DND-41 (cell line): ENCODE data around the gene KRT82.

Experiments
- ATAC-seq: fragments of 200-7000 bp; cut with Tn5 transposase; 3 replicates; pipeline ENCODE4 v1.9.1; 2021; ENCODE audit warnings: low read depth; ENCODE audit not compliant: insufficient read depth
- DNase-seq: peaks from one replicate; pipeline ENCODE4 v3.0.0-alpha.2; 2020
- H2AFZ ChIP-seq: 2 replicates; pipeline ENCODE4 v1.6.0; 2012; ENCODE audit warnings: low read depth, low read length
- H3K27ac ChIP-seq: 2 replicates; pipeline ENCODE4 v1.5.1; 2012; ENCODE audit warnings: low read length, inconsistent platforms
- H3K27me3 ChIP-seq: fragments of 200-600 bp; sonication (generic); 2 replicates; pipeline ENCODE4 v1.6.0; 2012; ENCODE audit warnings: low read length, mild to moderate bottlenecking, inconsistent platforms; ENCODE audit not compliant: insufficient read depth, poor library complexity
- H3K36me3 ChIP-seq: 2 replicates; pipeline ENCODE4 v1.5.1; 2012; ENCODE audit warnings: low read length, inconsistent platforms; ENCODE audit not compliant: insufficient read depth
- H3K4me1 ChIP-seq: 2 replicates; pipeline ENCODE4 v1.5.1; 2012; ENCODE audit warnings: mild to moderate bottlenecking, low read length; ENCODE audit not compliant: insufficient read depth
- H3K4me2 ChIP-seq: 2 replicates; pipeline ENCODE4 v1.6.0; 2012; ENCODE audit warnings: mild to moderate bottlenecking, moderate library complexity, low read length, inconsistent platforms; ENCODE audit not compliant: insufficient read depth
- H3K4me3 ChIP-seq, 2 experiments: fragments of 200-600 bp in 1 of 2; shearing (Covaris generic) in 1 of 2; 2 replicates each; pipeline ENCODE4 v1.5.1; 2012 to 2016; ENCODE audit warnings: inconsistent platforms in 2 of 2, low read length in 2 of 2, mild to moderate bottlenecking in 2 of 2, low read depth in 1 of 2, moderate library complexity in 1 of 2
- H3K79me2 ChIP-seq: 2 replicates; pipeline ENCODE4 v1.6.0; 2012; ENCODE audit warnings: low read length, inconsistent platforms; ENCODE audit not compliant: insufficient read depth
- H3K9ac ChIP-seq: 2 replicates; pipeline ENCODE4 v1.6.0; 2012; ENCODE audit warnings: low read depth, mild to moderate bottlenecking, inconsistent platforms, low read length, moderate library complexity
- H3K9me3 ChIP-seq: 2 replicates; pipeline ENCODE4 v1.5.1; 2012; ENCODE audit warnings: low read length, moderate library complexity, mild to moderate bottlenecking, inconsistent platforms; ENCODE audit not compliant: insufficient read depth, severe bottlenecking
- H4K20me1 ChIP-seq: 2 replicates; pipeline ENCODE4 v1.6.0; 2012; ENCODE audit warnings: low read length; ENCODE audit not compliant: insufficient read depth
- EZH2 ChIP-seq: IDR thresholded peaks from 3 replicates; pipeline ENCODE4 v1.6.1; 2012; ENCODE audit warnings: borderline replicate concordance, low read depth, mild to moderate bottlenecking, moderate library complexity, low read length, inconsistent platforms; ENCODE audit not compliant: severe bottlenecking
- TF ChIP-seq, protein P1 (sequence below): IDR thresholded peaks from 2 replicates; pipeline ENCODE4 v1.5.1; 2012; ENCODE audit warnings: borderline replicate concordance, low read length, moderate library complexity, mild to moderate bottlenecking; ENCODE audit not compliant: poor library complexity, severe bottlenecking; ENCODE audit errors: extremely low read depth

Gene KRT82

DNA sequence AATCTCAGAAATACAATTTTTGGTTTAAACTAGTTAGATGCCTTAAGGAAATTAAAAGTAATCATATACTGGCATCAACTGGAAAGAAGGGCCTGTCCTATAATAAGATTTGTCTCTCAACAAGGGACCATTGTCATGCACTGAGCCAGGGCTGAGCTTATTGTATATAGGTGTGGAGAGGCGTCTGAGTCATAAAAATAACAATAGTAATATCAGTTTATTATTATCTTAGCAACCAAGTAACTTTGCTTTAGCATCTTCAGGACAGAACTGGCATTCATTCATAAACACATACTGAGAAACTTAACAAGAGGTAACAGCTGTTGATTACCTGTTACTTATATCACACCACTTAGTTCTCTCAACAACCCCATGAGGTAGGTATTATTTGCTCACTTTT is 20.9 kb upstream of the KRT82 start:
- Histone ChIP-seq H3K9me3 (no peaks in the 10 kb centered on the region), H4K20me1 (0 out of 2 replicates have a peak, but pooled peaks cover 7% of the 10 kb centered on the region), H3K79me2 (no peaks in the 10 kb centered on the region), H3K27ac (no peak overlapping the region), H3K4me3 (no peak overlapping the region), H3K36me3 (no peaks in the 10 kb centered on the region), H3K9ac (no peak overlapping the region), H3K4me2 (no peak overlapping the region), H2AFZ (no peak overlapping the region), H3K4me1 (no peaks in the 10 kb centered on the region), H3K27me3 (peaks cover 20% of the 10 kb centered on the region)
- TF ChIP-seq, protein P1, sequence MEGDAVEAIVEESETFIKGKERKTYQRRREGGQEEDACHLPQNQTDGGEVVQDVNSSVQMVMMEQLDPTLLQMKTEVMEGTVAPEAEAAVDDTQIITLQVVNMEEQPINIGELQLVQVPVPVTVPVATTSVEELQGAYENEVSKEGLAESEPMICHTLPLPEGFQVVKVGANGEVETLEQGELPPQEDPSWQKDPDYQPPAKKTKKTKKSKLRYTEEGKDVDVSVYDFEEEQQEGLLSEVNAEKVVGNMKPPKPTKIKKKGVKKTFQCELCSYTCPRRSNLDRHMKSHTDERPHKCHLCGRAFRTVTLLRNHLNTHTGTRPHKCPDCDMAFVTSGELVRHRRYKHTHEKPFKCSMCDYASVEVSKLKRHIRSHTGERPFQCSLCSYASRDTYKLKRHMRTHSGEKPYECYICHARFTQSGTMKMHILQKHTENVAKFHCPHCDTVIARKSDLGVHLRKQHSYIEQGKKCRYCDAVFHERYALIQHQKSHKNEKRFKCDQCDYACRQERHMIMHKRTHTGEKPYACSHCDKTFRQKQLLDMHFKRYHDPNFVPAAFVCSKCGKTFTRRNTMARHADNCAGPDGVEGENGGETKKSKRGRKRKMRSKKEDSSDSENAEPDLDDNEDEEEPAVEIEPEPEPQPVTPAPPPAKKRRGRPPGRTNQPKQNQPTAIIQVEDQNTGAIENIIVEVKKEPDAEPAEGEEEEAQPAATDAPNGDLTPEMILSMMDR: no peak
- TF ChIP-seq EZH2: no peak
- ATAC-seq: no peak
- no peak for DNase-seq

- 0 out of 2 replicates have a peak, but pooled peaks cover 7% of the 10 kb centered on the region for H4K20me1 ChIP-seq
- TF ChIP-seq EZH2: no peak
- no peak overlapping the region for H3K4me3 ChIP-seq
- ATAC-seq (no peak), DNase-seq (no peak)
- no peak overlapping the region for H3K27ac ChIP-seq
- peaks cover 26% of the 10 kb centered on the region for H3K27me3 ChIP-seq
- H3K79me2 ChIP-seq: no peaks in the 10 kb centered on the region
- no peaks in the 10 kb centered on the region for H3K4me1 ChIP-seq
- no peaks in the 10 kb centered on the region for H3K36me3 ChIP-seq
- H3K4me2 ChIP-seq: no peak overlapping the region
- no peaks in the 10 kb centered on the region for H3K9me3 ChIP-seq
- no peak overlapping the region for H3K9ac ChIP-seq
- H2AFZ ChIP-seq: no peak overlapping the region
Observed at GRCh38 chr12:52426034-52426433, 19.9 kb upstream of the KRT82 start.

DNA sequence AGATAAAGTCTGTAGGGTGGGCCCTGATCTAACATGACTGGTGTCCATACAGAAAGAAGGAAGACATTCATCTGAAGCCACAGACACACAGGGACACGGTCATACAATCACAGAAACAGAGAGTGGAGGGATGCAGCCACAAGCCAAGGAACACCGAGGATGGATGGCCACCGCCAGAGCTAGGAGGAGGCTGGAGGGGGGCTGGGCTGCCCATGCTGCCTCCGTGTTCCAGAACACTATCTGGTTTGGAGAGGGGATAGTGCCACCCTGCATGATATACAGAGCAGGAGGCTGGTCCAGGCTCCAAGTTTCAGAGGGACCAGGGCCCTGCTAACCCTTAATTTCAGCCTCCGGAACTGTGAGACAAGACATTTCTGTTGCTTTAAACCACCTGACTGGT is 19.3 kb upstream of the KRT82 start:
- H3K9me3 ChIP-seq: no peaks in the 10 kb centered on the region

DNA sequence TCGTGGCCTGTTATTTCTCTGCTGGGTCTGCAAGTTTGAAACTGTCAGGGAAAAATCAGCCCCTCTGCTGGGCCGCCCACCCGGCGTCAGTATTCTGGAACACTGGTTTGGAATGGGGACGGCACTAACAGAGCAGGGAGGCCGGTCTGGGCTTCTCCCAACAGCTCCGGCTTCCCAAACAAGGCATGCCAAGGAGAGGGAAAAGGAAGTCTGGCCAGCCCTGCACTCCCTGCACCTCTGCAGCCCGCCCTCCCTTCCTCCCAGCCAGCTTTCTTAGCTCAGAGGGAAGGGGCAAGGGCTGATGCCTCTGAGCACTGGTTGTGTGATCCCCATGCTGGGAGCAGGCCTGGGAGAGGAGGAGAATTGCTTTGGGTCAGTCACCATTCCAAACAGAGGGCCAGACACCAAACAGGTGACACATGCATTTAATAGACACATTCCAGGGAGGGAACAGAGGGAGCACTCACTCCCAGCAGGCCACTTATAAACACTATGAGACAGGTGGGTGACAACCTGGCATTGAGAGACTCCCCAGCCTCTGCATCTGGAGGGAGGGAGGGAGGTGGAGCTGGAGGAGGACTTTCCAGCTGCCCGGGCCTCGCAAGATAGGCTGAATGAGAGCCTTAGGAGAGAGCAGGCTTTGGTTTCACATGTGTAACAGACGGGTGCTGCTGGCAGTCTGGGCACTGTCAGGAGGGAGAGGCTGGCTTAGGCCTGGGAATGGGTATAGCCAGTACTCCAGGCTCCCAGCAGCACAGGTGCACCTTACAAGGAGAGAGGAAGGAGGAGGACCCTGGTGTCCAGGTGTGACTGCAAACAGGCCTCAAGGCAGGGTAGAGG is 17.7 kb upstream of the KRT82 start:
- H3K79me2 ChIP-seq: no peaks in the 10 kb centered on the region
- TF ChIP-seq, protein P1: no peak
- TF ChIP-seq EZH2: no peak
- H3K4me1 ChIP-seq: no peaks in the 10 kb centered on the region
- H3K27ac ChIP-seq: no peak overlapping the region
- ATAC-seq (no peak), DNase-seq (no peak)
- no peak overlapping the region for H3K4me2 ChIP-seq
- no peaks in the 10 kb centered on the region for H3K36me3 ChIP-seq
- no peak overlapping the region for H3K4me3 ChIP-seq
- H3K9me3 ChIP-seq: no peaks in the 10 kb centered on the region
- H3K9ac ChIP-seq: no peak overlapping the region
- peaks cover 22% of the 10 kb centered on the region for H3K27me3 ChIP-seq
- 0 out of 2 replicates have a peak, but pooled peaks cover 4% of the 10 kb centered on the region for H4K20me1 ChIP-seq
- no peak overlapping the region for H2AFZ ChIP-seq

More for the DNA sequence above, 19.3 kb upstream of the KRT82 start:
- H3K4me2 ChIP-seq: no peak overlapping the region
- no peak overlapping the region for H3K4me3 ChIP-seq
- no peak overlapping the region for H2AFZ ChIP-seq
- H3K36me3 ChIP-seq: no peaks in the 10 kb centered on the region
- TF ChIP-seq, protein P1: no peak
- TF ChIP-seq EZH2: no peak
- no peak for DNase-seq
- ATAC-seq: no peak
- no peaks in the 10 kb centered on the region for H3K4me1 ChIP-seq
- 0 out of 2 replicates have a peak, but pooled peaks cover 6% of the 10 kb centered on the region for H4K20me1 ChIP-seq
- no peak overlapping the region for H3K27ac ChIP-seq
- peaks cover 27% of the 10 kb centered on the region for H3K27me3 ChIP-seq
- no peak overlapping the region for H3K9ac ChIP-seq
- H3K79me2 ChIP-seq: no peaks in the 10 kb centered on the region
